Calu3 (cell line): Measurements from ENCODE around the gene MPND. TPM values are rescaled to one million over a fixed set of nuclear protein-coding genes. Genes with fewer than 3 reads are reported as not detected.

Experiments
- BruUV-seq: library from RNA; stranded (reverse); fragments of 400-500 nt; replicated peaks from 2 replicates; lab custom pipeline; 2021; lab: Mats Ljungman, UMichigan
- CTCF ChIA-PET: fragments of 300-600 bp; sonication (Branson Sonifier 250); formaldehyde crosslinking; loops from one replicate; lab custom pipeline; 2022; ENCODE audit warnings: antibody characterized with exemption; lab: Charles Lee
- DNase-seq: peaks from one replicate; pipeline ENCODE4 v3.0.0; 2022
- H3K27ac Mint-ChIP-seq: one replicate; pipeline ENCODE4 v1.8.0; 2022; ENCODE audit warnings: mixed read lengths; ENCODE audit not compliant: unreplicated experiment
- H3K27me3 Mint-ChIP-seq: one replicate; pipeline ENCODE4 v1.8.0; 2022; ENCODE audit warnings: mixed read lengths; ENCODE audit not compliant: unreplicated experiment
- H3K36me3 Mint-ChIP-seq: one replicate; pipeline ENCODE4 v1.8.0; 2022; ENCODE audit warnings: mild to moderate bottlenecking, moderate library complexity, mixed read lengths; ENCODE audit not compliant: insufficient read depth, unreplicated experiment
- H3K4me1 Mint-ChIP-seq: one replicate; pipeline ENCODE4 v1.8.0; 2022; ENCODE audit warnings: mild to moderate bottlenecking, low read depth, mixed read lengths; ENCODE audit not compliant: unreplicated experiment
- H3K4me3 Mint-ChIP-seq: one replicate; pipeline ENCODE4 v1.8.0; 2022; ENCODE audit warnings: mild to moderate bottlenecking, low read depth, moderate library complexity, mixed read lengths; ENCODE audit not compliant: unreplicated experiment
- H3K9me3 Mint-ChIP-seq: one replicate; pipeline ENCODE4 v1.8.0; 2022; ENCODE audit warnings: low read depth, mixed read lengths; ENCODE audit not compliant: unreplicated experiment
- CTCF ChIP-seq: fragments of 200-600 bp; IDR thresholded peaks from one replicate; pipeline ENCODE4 v1.8.0; 2022; ENCODE audit warnings: antibody characterized with exemption; ENCODE audit not compliant: unreplicated experiment
- intact Hi-C: fragments of 100-400 bp; cut with micrococcal nuclease; formaldehyde crosslinking; loops from one replicate; pipeline ENCODE4 v1.10.0; 2022; ENCODE audit not compliant: unreplicated experiment
- total RNA-seq: library from RNA; stranded (reverse); gene quantifications from 2 replicates; pipeline ENCODE4 v1.2.3, GENCODE V29; 2022

The MPND gene
- total RNA-seq, 1 experiment from 2014 or later: 21.1 TPM

DNA sequence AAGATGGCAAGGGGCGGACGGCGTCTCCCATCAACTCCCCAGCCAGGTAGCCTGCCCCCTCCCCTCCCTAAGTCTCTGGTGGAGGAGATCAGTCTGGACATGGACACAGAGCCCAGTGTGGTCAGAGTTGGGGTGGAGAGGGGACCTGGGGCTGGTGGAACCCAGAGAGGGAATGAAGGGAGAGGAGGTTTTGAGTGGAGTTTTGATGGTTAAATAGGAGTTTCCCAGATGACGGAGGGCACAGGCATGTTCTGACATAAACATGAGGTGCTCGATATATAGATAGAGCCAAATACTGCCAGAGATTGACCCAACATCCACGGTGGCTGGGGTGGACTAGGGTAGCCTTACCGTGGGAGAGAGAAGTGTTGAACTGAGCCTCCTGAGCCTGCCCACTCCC, 24.9 kb upstream of the MPND start:
- CTCF ChIA-PET: no interaction called here
- intact Hi-C loops: no loop called here
- no peaks in the 10 kb centered on the region for H3K36me3 Mint-ChIP-seq
- no peak for TF ChIP-seq CTCF
- DNase-seq: no peak
- H3K4me3 Mint-ChIP-seq: no peak overlapping the region
- H3K9me3 Mint-ChIP-seq: peaks cover 7% of the 10 kb centered on the region
- H3K27ac Mint-ChIP-seq: no peak overlapping the region
- BruUV-seq: no TSS peak
- H3K27me3 Mint-ChIP-seq: peaks cover 32% of the 10 kb centered on the region
- H3K4me1 Mint-ChIP-seq: no peaks in the 10 kb centered on the region

DNA sequence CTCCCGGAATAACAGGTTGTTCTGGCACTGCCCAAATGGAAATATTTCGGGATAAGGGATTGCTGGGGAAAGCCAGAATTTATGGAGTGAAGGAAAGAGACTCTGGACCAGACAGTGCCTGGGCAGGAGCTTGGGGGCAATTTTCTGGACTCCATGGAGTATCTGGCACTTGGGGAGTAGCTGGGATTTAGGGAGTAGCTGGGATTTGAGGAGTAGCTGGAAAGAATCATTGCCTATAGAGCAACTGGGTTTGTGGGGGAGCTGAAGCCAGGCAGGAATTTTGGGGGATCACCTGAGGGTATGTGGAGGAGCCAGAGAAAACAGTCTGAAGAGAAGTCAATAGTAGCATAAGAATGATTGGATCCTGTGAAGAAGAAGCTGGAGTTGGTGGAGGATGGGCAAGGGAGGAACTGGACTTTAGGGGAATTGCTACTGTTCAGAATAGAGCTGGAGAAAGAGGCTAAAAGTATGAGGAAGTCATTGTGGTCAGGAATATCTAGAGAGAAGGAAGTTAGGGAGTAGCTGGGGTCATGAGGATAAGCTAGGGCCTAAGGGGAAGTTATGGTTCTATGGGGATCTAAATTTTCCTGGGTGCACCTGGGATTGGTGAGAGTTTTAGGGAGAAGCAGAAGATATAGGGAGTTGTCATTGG, 24.2 kb upstream of the MPND start:
- intact Hi-C loops: no loop called here
- no peaks in the 10 kb centered on the region for H3K4me1 Mint-ChIP-seq
- H3K27me3 Mint-ChIP-seq: peaks cover 32% of the 10 kb centered on the region
- BruUV-seq: no TSS peak
- CTCF ChIA-PET: no interaction called here
- no peak for TF ChIP-seq CTCF
- no peak for DNase-seq
- no peak overlapping the region for H3K4me3 Mint-ChIP-seq
- H3K9me3 Mint-ChIP-seq: peaks cover 7% of the 10 kb centered on the region
- H3K36me3 Mint-ChIP-seq: no peaks in the 10 kb centered on the region
- no peak overlapping the region for H3K27ac Mint-ChIP-seq

DNA sequence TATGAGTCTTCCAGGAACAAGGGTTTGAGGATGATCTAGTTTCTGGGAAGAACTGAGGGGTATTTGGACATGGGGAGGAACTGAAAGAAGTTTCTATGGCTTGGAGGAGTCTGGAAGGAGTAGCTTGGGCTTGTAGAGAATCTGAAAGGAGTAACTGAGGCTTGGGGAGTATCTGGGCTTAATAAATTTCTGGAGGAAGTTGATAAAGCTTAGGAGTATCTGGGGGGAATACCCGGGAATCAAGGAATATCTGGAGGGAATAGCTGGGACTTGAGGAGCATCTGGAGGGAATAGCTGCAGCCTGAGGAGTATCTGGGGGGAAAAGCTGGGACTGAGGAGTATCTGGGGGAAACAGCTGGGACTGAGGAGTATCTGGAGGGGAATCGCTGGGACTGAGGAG, 22.9 kb upstream of the MPND start:
- Mint-ChIP-seq H3K27ac (no peak overlapping the region), H3K4me3 (no peak overlapping the region), H3K27me3 (peaks cover 32% of the 10 kb centered on the region), H3K9me3 (peaks cover 7% of the 10 kb centered on the region), H3K36me3 (peaks cover 3% of the 10 kb centered on the region), H3K4me1 (no peaks in the 10 kb centered on the region)
- intact Hi-C loops: no loop called here
- DNase-seq: no peak
- TF ChIP-seq CTCF: no peak
- BruUV-seq: no TSS peak
- CTCF ChIA-PET: interaction anchor here (1.0 kb wide), 1 partner anchor 32 kb away, joined by 9 read pairs; no protein-coding TSS in a partner anchor

GRCh38 chr19:4322942-4323665, 20.3 kb upstream of the MPND start:
- DNase-seq: no peak
- Mint-ChIP-seq H3K27me3 (peaks cover 26% of the 10 kb centered on the region), H3K9me3 (peaks cover 7% of the 10 kb centered on the region), H3K4me1 (no peaks in the 10 kb centered on the region), H3K27ac (no peak overlapping the region), H3K4me3 (no peak overlapping the region), H3K36me3 (peaks cover 4% of the 10 kb centered on the region)
- intact Hi-C loops: no loop called here
- CTCF ChIA-PET: no interaction called here
- no peak for TF ChIP-seq CTCF
- BruUV-seq: no TSS peak
